GDM1 (cell line): ENCODE measurements around the gene LONP2.
"Not testable (repeated sequence)": the region's sequence is repeated elsewhere in the genome, so short reads cannot be mapped to it uniquely, and the experiment has no call there.

ENCODE experiments used
- DNase-seq: peaks from one replicate; lab custom pipeline; 2025; lab: John Stamatoyannopoulos, UW

LONP2 gene

GRCh38 chr16:48236286-48236685 is 7.8 kb upstream of the LONP2 start:
- DNase-seq = no peak

GRCh38 chr16:48240147-48240546 is 4.0 kb upstream of the LONP2 start:
- not testable (repeated sequence) for DNase-seq

DNA sequence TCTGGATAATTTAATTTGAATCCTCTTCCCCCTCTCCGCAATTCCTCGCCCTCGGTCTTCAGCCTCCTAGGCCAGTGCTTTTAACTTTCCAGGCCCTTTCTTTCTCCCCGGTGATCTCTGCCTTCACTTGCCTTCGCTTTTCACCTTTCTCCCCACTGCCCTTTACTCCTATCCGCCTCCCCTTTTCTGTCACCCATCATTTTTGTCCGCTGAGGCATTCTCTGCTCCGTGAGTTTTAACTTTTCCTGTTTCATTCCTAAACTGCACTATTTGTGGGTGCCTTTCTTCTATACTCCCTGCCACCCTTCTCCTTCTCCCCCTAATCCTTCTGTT is 729 bp downstream of the LONP2 start:
- DNase-seq = no peak

DNA sequence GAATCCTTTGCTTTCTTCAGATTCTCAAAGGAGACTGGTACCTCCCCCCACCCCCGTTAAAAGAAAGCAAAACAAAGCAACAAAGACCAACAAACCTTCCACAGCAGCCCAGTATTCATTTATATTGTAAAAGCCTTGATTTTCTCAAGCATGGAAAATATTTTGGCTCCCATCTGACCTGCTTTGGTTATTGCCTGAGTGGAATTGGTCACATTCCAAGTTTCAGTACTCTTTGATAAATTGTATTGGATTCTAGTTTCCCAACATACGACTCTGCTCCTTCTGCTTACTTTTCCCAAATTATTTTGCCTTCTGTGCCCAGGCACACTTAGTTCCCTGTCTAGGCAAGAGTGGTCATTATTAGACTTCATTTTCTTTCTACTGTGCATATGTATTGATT is 2.0 kb downstream of the LONP2 start:
- no peak for DNase-seq

- no peak for DNase-seq
Observed at GRCh38 chr16:48247311-48247710, 3.2 kb downstream of the LONP2 start, which contains the start of gene ABCC11. ABCC11 (minus strand) TSS chr16:48247539; CDS start chr16:48231921, 15,618 bp downstream.

DNA sequence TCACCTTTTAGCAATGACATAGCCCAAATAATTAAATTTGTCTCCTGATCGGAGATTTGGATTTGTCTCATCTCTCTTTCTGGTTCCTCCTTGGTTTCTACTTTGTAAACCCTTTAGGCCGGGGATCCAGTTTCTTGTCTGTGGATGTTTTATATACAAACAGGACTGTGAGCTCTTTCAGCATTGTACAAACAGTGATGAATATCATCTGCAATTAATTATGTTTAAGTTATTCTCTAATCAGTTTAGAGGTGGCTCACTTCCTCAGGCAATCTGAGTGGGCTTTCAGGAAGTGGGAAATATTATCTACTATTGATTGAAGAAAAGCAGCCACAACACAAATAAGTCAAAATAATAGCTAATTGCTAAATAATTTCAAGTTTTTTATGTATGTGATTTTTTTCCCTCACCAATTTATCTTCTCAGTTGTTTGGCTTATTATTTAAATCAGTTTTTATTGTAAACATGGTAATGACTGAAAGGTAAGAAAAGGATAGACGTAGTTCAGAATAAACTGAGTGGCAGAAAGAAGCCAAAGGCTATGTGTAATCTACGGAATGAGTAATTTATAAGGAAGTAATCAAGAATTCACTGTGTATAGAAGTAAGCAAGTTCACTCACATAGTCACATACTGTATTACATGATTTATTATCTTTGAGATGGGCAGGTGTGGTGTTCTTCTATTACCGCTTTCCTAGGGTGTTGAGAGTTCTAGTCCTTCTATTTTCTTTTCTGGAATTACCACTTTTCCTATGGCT is 6.6 kb downstream of the LONP2 start:
- no peak for DNase-seq

DNA sequence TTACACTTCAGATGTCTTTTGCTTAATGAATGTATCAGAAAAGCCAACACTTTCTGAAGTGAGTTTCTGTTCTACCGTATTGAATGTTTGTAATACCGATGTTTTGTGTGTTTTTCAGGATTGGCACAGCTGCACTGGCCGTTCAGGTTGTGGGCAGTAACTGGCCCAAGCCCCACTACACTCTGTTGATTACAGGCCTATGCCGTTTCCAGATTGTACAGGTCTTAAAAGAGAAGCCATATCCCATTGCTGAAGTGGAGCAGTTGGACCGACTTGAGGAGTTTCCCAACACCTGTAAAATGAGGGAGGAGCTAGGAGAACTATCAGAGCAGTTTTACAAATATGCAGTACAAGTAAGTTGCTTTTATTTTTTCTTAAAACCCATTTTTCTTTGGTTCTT is 7.9 kb downstream of the LONP2 start:
- no peak for DNase-seq

DNA sequence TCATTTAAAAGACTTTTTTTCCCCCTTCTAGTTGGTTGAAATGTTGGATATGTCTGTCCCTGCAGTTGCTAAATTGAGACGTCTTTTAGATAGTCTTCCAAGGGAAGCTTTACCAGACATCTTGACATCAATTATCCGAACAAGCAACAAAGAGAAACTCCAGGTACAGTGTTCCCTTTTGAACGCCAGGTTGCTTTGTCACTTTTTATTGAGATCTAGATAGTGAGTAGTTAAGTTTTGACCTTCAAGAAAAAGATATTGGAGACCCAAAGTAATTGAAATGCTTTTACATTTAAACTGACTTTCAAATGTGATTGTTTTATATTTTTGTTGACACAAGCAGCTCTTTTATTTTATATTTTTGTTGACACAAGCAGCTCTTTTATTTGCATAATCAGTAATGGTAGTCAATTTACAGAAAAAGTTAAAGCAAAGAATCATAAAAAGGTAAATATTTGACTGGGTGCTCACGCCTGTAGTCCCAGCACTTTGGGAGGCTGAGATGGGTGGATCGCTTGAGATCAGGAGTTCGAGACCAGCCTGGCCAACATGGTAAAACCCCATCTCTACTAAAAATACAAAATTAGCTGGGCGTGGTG is 12.6 kb downstream of the LONP2 start:
- no peak for DNase-seq

DNA sequence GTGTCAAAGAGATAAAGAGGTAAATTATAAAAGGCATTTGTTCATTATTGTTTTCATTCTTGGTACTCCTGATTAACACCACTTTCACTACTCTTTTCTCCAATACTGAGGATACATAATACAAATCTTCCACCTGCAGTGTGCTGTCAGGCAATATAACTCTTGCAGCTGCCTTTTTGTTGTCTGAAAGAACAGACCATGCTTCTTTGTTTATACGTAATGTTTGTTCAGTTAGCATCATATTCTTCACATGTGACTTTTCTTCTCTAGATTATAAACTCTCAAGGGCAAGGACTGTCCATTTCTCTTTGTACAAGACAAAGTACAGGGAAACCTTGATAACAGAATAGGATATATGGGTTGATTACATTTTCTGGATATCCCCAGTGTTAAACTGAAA is 17.5 kb downstream of the LONP2 start:
- DNase-seq = no peak

DNA sequence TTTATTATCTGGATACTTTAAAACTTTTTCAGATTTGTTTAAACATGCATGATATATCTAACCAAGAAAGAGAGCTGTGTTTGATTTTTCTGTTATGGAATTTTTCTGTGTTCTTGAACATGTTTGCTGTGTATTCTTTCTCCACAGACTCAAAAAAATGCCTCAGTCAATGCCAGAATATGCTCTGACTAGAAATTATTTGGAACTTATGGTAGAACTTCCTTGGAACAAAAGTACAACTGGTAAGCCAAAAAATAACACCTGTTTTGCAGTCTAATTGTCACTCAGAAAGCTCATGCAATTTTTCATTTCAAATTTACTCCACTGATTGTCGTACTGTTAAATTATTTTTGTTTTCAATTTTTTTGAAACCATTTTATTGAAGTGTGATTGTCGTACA is 18.5 kb downstream of the LONP2 start:
- no peak for DNase-seq

DNA sequence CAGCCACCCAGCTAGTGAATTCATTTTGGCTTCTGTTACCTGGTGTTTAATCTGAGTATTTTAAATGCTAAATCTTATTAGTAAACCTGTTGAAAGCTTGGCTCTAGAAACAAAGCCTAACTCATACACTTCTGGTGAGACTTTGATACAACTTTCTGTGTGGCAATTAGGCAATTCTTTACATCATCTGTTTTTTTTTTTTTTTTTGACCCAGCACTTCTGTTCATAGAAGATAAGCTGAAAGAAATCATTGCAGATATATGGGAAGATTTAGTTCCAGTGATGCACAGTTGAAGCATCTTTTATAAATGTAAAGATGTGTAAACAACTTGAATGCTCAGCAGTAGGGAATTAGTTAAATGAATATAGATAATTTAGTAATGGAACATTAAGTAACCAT is 24.9 kb downstream of the LONP2 start:
- no peak for DNase-seq

DNA sequence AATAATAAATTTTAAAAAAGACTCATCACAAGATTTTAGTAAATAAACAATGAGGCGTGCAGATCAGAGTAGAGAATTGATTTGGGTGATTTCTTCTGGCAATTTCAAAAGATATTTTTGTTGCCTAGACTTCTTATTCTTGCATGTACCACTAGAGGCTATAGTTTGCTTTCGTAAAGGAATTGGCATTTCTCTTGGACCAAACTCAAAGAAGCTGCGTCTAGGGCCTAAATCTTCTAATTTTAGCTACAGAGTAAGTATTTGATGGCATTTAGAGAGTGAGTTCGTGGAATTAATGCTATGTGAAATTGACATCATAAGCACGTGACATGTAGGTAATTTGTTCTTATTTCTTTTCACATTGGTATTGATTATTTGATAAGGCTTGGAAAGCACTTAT is 27.6 kb downstream of the LONP2 start:
- DNase-seq = no peak

DNA sequence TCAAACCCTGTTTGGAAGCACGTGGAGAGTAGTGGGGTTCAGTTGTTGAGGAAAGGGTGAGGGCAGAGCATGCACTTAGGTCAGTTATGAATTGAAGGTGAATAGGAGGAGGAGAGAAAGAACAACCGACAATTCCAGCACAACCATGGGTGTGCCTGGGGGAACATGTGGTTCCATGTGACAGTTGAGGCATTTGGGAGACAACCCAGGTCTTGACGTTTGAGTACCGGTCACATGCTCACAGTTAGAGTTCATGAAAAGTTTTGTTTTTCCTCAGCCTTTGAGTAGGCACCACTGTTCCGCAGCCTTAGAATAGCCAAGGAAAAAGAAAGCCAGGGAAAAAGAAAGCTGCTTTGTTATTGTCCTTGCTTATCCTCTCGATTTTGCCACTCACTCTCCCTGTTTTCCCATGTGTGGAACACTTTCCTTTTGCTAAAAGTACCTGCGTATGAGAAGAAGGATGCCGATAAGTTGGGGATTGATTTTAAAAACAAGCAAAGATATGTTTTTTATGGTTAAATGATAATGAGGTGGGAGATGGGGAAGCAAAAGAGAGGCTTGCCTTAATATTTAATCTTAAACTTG is 28.8 kb downstream of the LONP2 start:
- no peak for DNase-seq

DNA sequence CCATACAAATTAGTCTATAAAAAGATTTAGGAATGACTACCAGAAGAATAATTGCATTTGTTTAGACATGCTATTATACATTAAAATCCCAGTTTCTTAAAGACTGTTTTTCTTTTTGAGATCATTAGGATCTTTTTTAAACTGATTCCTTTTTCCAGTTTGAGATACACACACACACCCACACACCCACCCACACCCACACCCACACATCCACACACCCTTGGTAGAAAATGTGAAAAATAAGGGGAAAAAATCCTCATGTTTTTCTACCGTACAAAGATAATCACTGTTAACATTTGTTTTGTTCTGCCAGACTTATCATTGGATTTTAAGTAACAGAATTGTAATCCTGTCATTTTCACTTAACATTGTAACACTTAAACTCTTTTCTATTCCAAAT is 30.4 kb downstream of the LONP2 start:
- DNase-seq = no peak

DNA sequence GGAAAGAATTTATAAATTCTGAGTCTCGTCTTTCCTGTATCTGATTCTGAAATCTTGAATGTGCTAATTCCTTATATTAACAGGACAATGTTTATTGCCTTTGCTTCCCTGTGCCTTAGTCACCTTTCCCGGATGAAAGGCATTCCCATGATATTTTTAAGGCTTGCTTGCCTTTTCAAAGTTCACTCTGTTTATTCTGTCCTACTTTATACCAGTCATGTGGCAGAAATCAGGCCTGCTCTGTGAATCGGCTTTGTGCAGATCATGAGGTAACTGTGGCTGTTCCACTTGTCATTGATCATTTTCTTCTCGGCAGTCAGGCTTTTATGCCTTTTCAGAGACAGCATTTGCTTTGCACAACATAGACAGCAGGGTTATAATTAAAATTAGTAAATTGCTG is 32.0 kb downstream of the LONP2 start:
- no peak for DNase-seq

DNA sequence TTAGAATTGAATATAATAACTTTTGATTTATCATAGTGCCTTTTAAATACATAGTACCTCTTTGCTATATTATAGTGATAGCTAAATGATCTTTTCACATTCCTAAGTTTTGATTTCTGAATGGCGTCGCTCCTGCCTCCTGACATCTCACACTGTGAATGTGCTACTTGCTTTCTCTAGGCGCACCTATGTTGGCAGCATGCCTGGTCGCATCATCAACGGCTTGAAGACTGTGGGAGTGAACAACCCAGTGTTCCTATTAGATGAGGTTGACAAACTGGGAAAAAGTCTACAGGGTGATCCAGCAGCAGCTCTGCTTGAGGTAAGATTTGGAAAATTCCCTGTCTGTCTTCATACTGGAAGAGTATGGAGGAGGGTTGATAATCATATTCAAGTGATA is 33.1 kb downstream of the LONP2 start:
- no peak for DNase-seq

DNA sequence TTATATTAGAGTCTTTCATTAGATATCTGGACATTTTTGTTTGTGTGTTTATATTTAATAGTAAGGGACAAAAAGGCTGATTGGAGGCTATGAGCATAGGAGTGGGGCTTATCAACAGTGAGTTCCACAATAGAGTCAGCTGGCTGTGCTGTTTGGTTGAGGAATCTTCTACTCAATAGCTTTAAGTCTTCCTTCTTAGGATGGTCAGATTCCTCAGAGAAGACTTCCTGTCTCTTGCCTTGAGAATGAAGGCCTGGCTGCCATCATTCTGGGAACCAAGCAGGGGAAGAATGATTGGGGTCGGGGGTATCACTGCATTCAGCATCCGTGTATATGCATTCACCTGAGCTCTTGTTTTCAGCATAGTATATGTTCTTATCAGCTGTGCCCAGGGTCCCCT is 35.1 kb downstream of the LONP2 start:
- no peak for DNase-seq

DNA sequence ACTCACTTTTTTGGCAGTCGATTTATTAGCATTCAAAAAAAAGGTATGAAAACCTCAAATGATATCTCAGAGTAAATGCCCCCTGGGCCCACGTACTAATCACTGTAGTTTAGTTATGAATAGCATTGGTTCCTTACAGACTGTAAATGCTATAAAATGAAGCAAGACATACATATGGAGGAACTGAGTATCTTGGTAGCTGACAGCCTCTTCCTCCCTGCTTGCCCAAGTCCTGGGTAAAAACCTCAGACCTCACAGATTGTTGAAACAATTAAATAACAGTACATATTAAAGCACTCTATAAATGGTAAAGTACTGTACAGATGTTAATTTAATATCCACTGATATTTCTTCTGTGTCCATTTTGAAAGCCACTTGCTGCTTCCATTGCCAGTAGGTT is 36.4 kb downstream of the LONP2 start:
- DNase-seq = no peak

- DNase-seq = no peak
Observed at GRCh38 chr16:48282636-48283263, 38.6 kb downstream of the LONP2 start.

- no peak for DNase-seq
Observed at GRCh38 chr16:48284772-48285409, 40.8 kb downstream of the LONP2 start.

DNA sequence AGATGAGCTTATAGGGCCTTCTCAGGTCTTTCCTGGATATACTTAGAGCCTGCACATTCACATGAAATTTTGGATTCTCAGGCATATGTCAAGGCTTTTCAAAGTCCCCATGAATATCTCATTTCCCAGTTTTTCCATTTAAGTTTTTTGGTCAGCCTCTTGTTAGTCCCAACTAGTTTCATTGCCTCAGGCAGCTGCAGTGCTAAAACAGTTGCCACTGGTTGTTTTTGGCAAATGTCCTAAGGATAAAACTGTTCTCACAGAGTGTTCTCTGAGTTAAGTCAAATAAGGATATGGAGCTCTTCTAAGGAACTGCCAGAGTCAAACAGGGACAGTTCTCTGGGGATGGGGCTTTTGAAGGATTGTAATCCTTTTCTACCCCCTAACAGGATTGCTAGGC is 43.1 kb downstream of the LONP2 start:
- no peak for DNase-seq

GRCh38 chr16:48291303-48291702 is 47.2 kb downstream of the LONP2 start:
- DNase-seq = no peak

DNA sequence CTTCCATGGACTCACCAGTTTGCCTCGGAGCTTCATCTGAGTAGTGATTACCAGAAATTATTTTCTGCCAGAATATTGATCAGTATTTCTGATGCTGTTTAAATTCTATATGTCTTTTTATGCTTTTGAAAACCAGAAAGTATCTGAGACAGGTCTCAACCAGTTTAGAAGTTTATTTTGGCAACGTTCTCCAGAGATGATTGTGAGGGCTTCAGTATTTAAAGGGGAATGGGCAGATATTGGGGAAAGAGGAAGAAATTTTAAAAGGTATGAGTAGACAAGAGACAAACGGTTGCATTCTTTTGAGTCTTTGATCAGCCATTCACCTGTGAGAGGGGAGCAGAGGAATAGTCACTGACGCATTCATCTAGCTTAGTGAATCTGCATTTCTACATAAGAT is 47.7 kb downstream of the LONP2 start:
- DNase-seq = no peak
